Amygdala (tissue), 56 donors: Measurements from ENCODE around the gene PLEKHA5.
A peak's percentile ranks its signal among the peaks of the same experiment; 100 is the strongest.
"Not testable (repeated sequence)": the region's sequence is repeated elsewhere in the genome, so short reads cannot be mapped to it uniquely, and the experiment has no call there.

ENCODE experiments used
- DNase-seq, 56 donors: peaks; one replicate each; lab custom pipeline; 2025; lab: John Stamatoyannopoulos, UW

PLEKHA5 gene

DNA sequence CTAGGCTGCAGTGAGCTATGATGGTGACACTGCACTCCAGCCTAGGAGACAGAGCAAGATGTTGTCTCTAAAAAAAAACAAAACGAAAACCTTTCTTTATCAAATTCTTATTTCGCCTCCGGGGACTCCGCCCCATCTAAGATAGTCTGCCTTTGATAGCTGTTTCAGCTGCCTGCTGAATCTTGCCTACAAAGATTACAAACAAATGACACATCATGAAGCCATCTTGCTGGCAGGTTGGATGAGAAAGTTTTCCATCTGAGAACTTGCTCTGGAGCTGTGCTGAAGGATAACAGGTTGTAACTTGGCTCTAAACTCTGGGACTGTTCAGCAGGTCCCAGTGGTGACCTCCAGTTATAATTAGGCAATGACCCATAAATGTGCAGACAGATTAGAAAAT lies 268.0 kb downstream of the PLEKHA5 start:
- no peak for DNase-seq

DNA sequence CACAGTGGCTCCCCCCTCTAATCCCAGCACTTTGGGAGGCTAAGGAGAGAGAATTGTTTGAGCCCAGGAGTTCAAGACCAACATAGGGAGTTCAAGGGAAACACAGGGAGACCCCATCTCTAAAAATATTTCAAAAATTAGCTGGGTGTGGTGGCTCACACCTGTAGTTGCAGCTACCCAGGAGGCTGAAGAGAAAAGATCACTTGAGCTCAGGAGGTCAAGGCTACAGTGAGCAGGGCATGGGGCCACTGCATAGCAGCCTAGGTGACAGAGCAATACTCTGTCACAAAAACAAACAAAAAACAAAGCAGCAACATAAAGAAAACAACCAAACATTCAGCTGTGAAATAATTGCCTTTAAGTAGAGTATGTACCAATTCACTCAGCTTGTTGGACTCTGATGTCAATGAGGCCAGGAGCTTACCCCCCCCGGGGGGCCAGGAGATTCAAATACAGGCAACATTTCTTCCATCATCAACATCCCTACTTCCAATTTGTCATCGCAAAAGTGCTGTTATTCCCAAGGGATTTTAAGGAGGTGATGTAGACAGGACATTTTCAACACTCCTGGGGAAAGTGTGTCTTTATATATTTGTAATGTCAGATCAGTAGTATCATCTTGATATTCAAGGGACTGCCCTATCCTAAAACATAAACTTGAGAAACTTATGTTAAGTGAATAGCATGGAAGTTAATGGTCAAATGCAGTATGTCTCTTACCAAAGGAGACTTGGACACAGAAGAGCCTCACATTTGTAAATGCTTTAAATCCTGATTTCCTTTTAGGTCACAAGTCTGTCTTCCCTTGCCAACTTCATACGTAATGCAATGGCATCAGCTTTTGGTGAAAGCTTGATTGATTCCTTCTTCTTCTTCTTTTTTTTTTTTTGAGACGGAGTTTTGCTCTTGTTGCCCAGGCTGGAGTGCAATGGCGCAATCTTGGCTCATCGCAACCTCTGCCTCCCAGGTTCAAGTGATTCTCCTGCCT lies 269.1 kb downstream of the PLEKHA5 start:
- no peak for DNase-seq

DNA sequence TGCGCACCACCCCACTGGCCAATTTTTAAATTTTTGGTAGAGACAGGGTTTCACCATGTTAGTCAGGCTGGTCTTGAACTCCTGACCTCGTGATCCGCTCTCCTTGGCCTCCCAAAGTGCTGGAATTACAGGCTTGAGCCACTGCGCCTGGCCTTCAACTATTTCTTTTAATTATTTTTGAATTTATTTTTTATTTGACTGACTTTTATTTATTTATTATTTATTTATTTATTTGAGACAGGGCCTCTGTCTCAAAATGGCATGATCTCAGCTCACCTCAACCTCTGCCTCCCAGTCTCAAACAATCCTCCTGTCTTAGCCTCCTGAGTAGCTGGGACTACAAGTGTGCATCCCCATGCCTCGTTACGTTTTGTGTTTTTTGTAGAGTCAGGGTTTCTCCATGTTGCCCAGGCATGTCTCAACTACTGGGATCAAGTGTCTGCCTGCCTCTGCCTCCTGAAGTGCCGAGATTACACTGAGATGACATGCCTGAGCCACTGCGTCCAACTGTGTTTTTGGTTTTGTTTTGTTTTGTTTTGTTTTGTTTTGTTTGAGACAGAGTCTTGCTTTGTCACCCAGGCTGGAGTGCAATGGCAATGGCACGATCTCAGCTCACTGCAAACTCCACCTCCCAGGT lies 271.2 kb downstream of the PLEKHA5 start:
- not testable (repeated sequence) for DNase-seq

DNA sequence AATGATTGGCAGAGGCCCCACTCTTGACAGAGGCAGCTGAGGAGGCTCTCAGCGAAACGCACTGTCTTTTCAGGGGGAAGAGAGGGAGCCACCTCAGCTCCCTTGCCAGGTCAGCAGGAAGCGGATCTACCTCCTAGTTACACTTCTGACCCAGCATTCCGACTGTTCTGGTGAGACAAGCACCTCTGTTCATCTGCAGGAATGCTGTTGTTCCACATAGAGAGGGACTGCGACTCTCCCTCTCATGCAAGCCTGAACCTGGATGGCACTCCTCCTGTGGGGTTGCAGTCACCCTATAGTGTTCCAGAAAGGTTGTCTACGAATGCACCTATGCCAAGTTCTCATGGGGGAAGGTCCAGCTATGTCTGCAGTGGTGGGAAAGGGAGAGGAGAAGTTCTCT lies 272.7 kb downstream of the PLEKHA5 start:
- DNase-seq, result no peak

DNA sequence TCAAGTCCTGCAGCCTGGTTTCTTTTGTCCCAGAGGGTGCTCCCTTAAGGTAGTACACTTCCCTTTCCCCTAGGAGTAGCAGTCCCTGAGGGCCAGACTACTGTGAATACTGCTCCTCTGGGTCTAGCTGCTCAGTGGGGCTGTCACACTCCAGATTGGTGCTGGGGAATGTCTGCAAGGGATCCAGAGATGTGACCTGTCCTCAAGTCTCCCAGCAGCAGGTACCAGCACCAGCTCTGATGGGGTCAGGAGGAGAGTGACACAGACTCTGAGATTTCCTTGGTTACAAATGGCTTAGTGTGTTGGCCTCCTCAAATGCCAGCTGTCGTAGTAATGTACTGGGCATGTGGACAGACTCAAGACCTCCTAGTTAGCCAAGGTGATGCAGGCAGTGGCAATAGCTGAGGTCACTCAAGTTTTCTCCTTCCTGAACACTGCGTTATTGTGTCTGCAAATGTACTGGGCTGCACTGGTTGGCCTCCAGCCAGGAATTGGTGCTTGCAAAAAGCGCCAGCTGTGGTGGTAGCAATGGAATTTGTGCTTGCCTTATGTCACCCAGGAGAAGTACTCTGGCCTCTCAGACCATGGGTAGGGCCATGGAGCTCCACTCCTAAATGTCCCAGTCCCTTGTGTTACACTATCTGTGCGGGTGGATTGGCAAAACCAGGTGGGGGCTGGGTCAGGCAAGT lies 273.4 kb downstream of the PLEKHA5 start:
- peak in 25 of 56 donors; percentile 1 to 47 (median 12) for DNase-seq

DNA sequence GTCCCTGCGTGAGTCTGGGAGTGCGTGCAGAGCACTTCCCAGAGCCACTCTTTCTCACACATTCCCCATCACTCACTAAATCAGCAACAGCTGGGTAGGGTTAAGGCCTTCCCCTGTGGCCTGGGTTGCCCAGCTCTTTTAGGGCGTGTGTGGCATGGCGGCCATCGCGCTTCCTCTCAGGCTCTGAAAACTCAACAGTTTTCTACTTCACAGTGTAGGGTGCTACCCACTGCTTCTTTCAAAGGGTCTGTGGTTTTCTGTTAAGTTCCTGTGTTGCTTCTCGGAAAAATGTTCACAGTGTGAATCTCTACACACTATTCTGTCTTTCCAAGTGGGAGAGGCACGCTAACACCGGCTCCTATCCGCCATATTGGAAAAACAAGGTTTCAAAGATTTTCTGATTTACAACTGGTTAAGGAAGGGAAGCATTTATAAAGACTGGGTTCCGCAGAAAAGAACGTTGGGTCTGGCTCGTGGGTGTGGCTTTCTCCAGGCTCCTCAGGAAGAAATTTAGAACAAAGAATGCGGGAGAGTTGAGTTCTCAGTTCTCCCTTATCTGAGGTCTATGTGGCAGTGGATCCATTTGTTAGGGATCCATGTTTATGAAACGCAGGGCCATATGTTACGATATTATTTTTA lies 274.8 kb downstream of the PLEKHA5 start:
- DNase-seq, result no peak

DNA sequence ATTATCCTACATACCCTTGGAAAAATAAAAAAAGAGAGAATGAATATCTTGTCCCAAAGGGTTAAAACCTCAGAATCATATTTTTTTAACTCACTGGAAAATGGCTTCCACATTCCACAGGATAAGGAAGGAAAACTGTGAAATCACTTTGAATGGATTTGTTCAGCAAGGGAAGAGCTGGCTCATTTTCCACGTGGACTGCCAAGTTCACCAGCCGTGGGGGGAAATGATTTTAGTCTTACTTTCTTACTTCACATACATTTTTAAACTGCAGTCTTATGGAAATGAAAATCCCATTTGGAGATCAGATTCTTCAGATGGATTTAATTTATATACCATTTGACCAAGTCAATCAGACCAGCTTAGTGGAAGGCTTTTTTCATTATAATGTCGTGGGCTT lies 279.8 kb downstream of the PLEKHA5 start:
- DNase-seq, result no peak

DNA sequence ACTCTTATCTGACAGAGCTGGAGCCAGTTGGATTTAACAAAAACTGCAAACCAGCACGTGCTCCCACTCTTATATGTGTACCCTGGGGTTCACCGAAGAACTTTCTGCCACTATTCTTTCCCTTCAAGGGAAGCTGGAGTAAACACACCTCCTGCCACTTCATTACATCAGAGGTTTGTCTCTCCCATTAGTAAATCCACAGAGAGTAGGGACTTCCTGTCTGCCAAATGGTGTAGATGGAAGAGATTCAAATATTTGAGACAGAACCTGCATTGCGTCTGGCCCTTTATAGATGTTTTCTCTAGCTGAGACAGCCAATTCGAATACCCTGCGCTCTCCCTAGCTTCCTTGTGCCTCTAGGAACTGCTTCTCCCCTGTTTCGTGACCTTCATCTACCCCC lies 280.7 kb downstream of the PLEKHA5 start:
- DNase-seq, result no peak

DNA sequence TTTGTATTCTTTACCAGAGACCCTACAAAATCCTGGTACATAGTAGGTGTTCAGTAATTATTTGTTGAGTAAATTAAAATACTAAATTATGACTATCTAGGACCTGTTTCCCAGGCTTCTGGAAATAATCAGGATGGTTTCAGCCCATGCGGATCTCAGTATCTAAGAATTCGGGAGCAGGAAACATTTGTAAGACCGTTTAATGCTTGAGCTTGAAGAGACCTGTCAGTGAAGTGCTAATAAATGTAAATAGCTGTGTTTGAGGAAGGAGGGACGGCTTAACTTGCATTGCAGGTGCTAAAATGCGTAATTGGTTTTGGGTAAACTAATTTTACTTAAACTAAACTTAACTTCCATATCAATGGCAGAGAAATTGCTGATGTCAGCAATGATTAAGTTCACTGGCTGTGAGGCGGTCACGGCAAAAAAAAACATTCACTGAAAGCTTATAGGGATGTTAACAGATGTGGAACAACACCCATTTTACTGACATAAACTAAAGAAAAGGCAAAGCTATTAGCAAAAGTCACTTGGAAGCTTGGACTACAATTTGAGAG lies 281.2 kb downstream of the PLEKHA5 start:
- DNase-seq, result no peak

DNA sequence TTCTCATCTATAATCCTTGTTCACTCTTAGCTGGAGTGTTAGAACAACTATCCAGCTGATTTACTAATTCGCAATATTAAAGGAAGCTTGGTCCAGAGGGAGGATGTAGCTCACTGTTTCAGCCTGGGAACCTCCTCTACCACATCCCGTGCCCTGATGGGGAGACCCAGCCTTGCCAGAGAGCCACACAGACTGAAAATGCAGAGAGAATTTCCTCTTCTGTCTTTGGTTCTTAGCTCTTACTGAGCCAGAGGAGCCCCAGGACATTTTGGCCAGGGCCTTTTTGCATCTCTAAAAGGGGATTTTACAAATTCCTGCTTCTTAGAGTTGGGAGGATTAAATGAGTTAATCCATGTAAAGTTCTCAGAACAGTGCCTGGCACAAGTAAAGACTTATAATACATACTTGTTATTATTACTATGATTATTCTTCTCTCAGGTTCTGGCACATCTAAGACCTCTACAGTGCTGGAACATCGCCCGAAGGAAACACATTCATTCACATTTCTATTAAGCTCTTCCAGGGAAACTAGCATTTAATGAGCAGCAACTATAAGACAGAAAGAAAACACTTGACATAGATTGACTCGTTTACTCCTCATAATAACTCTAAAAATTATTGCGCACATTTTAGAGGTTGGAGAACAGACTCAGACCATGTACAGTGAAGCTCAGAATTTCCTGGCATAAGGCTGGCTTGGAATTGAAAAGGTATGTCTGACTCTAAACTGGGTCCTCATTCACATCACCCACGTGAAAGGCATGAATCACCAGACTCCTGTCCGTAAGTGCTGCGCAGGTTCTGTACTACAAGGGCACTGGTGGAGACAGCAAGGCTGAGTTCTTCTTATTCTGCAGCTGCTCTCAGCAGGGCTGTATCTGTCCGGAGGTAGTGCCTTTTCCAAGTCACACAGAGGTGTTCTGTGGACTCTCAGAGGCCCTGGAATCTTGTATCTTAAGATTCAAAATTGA lies 282.0 kb downstream of the PLEKHA5 start:
- no peak for DNase-seq

DNA sequence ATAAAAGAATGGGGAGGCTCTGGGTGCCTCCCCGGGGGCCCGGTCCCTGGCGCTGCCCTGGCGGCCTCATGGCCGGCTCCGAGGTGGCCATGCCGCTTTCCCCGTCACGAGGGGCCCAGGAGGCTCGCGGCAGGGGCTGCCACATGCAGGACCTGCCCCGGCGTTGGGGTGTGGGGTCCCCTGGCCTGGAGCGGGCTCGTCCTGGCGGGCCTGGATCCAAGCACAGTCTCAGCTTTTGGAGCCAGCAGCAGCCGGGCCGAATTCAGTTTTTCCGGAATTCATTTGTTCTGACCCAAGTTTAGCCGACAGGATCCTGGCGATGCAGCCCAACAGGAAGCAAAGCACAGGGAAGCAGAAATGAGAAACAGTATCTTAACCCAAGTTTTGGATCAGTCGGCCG lies 283.3 kb downstream of the PLEKHA5 start:
- no peak for DNase-seq

DNA sequence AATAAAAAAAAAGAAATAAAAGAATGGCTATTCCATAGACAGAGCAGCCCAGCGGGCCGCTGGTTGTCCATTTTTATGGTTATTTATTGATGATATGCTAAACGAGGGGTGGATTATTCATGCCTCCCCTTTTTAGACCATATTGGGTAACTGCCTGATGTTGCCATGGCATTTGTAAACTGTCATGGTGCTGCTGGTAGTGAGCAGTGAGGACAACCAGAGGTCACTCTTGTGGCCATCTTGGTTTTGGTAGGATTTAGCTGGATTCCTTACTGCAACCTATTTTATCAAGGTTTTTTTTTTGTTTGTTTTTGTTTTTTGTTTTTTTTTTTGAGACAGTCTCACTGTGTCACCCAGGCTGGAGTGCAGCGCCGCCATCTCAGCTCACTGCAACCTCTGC lies 284.0 kb downstream of the PLEKHA5 start:
- DNase-seq, result not testable (repeated sequence)

DNA sequence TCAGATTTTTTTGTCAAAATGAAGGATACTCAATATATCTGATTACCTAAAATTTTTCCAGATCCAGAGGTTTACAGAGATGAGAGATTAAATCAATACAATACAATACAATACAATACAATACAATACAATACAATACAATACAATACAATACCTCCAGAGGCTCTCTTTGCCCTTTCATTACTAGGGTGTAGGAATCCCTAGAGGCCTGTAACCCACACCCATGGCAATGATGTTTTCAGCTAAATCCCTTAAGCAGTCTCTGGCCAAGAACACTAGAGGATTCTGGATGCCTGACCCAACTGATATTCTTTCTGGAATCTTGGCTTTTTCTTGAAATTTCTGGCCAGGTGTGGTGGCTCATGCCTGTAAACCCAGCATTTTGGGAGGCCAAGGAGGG lies 286.0 kb downstream of the PLEKHA5 start:
- no peak for DNase-seq

DNA sequence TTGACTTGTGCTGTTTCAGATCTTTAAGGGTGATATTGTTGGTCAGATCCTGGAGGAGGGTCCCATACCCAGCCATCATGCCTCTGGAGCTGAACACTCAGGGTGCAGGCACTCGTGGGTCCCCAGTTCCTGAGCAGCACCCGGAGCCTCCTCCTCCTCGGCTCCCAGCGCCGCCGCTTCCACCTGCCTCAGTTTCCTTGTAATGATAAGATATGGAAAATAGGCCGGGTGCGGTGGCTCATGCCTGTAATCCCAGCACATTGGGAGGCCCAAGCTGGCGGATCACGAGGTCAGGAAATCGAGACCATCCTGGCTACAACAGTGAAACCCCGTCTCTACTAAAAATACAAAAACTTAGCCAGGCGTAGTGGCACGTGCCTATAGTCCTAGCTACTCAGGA lies 289.6 kb downstream of the PLEKHA5 start:
- DNase-seq, result no peak

DNA sequence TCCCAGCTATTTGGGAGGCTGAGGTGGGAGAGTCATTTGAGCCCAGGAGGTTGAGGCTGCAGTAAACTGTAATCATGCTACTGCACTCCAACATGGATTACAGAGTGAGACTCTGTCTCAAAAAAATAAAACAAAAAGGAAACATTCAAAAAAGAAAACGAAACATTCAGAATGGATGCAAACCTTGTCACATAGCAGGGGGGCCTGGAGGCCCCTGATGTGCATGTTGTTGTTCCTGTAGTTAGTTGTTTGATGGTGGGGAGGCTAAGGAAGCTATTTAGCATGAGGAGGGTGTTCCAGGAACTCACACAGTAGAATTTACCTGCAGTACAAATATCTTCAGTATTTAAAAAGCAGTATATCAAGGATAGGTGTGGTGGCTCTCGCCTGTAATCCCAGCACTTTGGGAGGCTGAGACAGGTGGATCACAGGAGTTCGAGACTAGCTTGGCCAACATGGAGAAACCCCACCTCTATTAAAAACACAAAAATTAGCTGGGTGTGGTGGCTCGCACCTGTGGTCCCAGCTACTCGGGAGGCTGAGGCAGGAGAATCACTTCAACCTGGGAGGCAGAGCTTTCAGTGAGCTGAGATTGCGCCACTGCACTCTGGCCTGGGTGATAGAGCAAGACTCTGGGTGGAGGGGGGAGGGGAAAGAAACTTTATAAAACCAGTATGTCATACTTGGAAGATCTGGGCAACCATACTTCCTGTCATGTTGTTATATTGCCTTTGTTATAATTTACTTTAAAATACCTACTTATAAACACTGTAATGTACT lies 292.2 kb downstream of the PLEKHA5 start:
- DNase-seq, result no peak

DNA sequence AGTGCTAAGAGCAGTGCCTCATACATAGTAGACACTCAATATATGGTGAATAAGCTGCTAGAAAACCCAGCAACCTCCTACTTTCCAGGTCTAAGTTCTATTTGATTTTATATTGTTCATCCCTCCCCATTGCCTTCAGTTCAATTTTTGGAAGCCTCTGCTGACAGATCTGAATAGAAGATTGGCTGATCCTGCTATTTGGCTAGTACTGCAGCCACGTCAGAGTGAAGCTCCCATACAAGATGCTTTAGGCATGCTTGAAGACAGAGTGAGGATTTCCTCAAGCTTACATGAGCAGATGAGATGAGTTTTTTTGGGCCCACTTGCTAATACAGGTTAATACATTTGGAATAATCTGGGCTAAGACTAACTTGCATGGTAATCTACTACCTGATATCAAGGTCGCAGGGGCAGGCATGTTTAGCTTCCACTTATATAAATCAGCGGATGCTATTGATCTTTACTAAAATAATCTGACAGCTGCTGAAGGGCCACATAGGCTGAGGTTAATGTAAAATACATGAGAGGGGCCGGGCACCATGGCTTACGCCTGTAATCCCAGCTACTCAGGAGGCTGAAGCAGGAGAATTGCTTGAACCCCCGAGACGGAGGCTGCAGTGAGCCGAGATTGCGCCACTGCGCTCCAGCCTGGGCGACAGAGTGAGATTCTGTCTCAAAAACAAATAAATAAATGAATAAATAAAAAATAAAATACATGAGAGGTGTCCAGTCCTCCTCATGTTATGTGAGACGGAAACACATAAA lies 293.8 kb downstream of the PLEKHA5 start:
- no peak for DNase-seq
